Measurements from ENCODE around the gene GSC2.

DNA sequence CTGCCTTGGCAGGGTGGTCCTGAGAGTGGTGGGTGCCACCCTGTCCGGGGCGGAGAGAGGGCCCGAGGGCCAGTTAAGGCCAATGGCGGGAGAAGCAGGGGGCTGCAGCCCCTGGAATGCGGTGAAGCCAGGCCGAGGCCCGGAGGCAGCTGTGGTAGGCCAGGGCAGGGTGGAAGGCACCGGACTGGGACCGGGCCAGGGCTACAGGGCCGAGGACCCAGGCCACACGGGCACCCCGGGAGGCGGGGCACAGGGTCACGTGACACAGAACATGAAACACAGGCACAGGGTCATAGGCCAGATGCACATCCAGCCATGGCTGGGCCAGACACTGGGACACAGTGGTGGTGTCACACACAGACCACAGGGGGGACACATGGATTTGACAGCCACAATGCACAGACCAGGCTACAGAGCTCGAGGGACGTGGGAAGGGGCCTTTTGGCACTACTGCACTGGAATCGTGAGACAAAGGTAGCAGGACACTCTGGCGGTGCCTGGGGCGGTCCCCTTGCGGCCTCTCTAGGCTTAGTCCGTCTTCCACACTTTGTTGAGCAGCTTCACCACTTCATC, 25.6 kb upstream of the GSC2 start:
- TF ChIP-seq, protein P1, sequence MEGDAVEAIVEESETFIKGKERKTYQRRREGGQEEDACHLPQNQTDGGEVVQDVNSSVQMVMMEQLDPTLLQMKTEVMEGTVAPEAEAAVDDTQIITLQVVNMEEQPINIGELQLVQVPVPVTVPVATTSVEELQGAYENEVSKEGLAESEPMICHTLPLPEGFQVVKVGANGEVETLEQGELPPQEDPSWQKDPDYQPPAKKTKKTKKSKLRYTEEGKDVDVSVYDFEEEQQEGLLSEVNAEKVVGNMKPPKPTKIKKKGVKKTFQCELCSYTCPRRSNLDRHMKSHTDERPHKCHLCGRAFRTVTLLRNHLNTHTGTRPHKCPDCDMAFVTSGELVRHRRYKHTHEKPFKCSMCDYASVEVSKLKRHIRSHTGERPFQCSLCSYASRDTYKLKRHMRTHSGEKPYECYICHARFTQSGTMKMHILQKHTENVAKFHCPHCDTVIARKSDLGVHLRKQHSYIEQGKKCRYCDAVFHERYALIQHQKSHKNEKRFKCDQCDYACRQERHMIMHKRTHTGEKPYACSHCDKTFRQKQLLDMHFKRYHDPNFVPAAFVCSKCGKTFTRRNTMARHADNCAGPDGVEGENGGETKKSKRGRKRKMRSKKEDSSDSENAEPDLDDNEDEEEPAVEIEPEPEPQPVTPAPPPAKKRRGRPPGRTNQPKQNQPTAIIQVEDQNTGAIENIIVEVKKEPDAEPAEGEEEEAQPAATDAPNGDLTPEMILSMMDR (IDR thresholded peaks at IDR 0.05), result no peak
- TF ChIP-seq POLR2A (IDR thresholded peaks at IDR 0.05), result no peak

All from adrenal gland (tissue), 5 donors.